Panc1 (cell line): Measurements from ENCODE around the gene METTL15. TPM values are rescaled to one million over a fixed set of nuclear protein-coding genes. Genes with fewer than 3 reads are reported as not detected.

Experiments
- ATAC-seq: fragments of 200-7000 bp; cut with Tn5 transposase; 2 replicates; pipeline ENCODE4 v1.9.1; 2020; ENCODE audit warnings: mild to moderate bottlenecking, moderate library complexity
- BruUV-seq: library from RNA; stranded (reverse); fragments of 400-500 nt; replicated peaks from 2 replicates; lab custom pipeline; 2021; lab: Mats Ljungman, UMichigan
- CTCF ChIA-PET: fragments of 300-600 bp; sonication (Branson Sonifier 250); formaldehyde crosslinking; loops from one replicate; lab custom pipeline; 2022; ENCODE audit warnings: antibody characterized with exemption; lab: Charles Lee
- POLR2A ChIA-PET: fragments of 300-600 bp; sonication (Branson Sonifier 250); formaldehyde crosslinking; loops from one replicate; lab custom pipeline; 2022; ENCODE audit warnings: antibody characterized with exemption; lab: Charles Lee
- DNase-seq: peaks from one replicate; pipeline ENCODE4 v3.0.0-alpha.2; 2010; ENCODE audit warnings: low read depth, low spot score
- H3K27ac ChIP-seq: 2 replicates; pipeline ENCODE4 v1.5.1; 2011; ENCODE audit warnings: mild to moderate bottlenecking, low read length, inconsistent platforms
- H3K27me3 ChIP-seq: fragments of 200-500 bp; sonication (Bioruptor generic); 2 replicates; pipeline ENCODE4 v1.6.0; 2014; ENCODE audit warnings: low read length, inconsistent platforms; ENCODE audit not compliant: control insufficient read depth, insufficient read depth
- H3K36me3 ChIP-seq: fragments of 200-500 bp; sonication (Bioruptor generic); 2 replicates; pipeline ENCODE4 v1.5.1; 2014; ENCODE audit warnings: inconsistent platforms, mild to moderate bottlenecking, low read length, moderate library complexity; ENCODE audit not compliant: control insufficient read depth, insufficient read depth
- H3K4me1 ChIP-seq: 2 replicates; pipeline ENCODE4 v1.5.1; 2011; ENCODE audit warnings: inconsistent platforms, mild to moderate bottlenecking, low read length, moderate library complexity; ENCODE audit not compliant: control insufficient read depth, insufficient read depth
- H3K4me3 ChIP-seq, 2 experiments: 2 replicates each; pipeline ENCODE4 v1.5.1; 2011 to 2012; ENCODE audit warnings: low read depth in 2 of 2, low read length in 2 of 2, mild to moderate bottlenecking in 2 of 2, inconsistent platforms in 1 of 2, moderate library complexity in 1 of 2
- H3K9me3 ChIP-seq: fragments of 200-500 bp; sonication (Bioruptor generic); 2 replicates; pipeline ENCODE4 v1.5.1; 2014; ENCODE audit warnings: low read depth, mild to moderate bottlenecking, inconsistent platforms, low read length, moderate library complexity; ENCODE audit not compliant: control insufficient read depth, insufficient read depth
- POLR2AphosphoS5 ChIP-seq: IDR thresholded peaks from 2 replicates; pipeline ENCODE4 v1.6.1; 2012; ENCODE audit warnings: mild to moderate bottlenecking, low read depth, low read length, moderate library complexity
- REST ChIP-seq, 2 experiments: IDR thresholded peaks; 2 replicates each; pipeline ENCODE4 v1.6.1; 2011 to 2012; ENCODE audit warnings: low read depth in 2 of 2, control low read depth in 1 of 2, low read length in 1 of 2, mild to moderate bottlenecking in 1 of 2, moderate library complexity in 1 of 2; ENCODE audit not compliant: insufficient read depth in 1 of 2
- SIN3A ChIP-seq: IDR thresholded peaks from 2 replicates; pipeline ENCODE4 v1.6.1; 2012; ENCODE audit warnings: low read depth, mild to moderate bottlenecking, low read length, moderate library complexity, borderline replicate concordance; ENCODE audit not compliant: insufficient read depth
- TCF7L2 ChIP-seq: IDR thresholded peaks from 2 replicates; pipeline ENCODE4 v1.6.1; 2011; ENCODE audit warnings: mild to moderate bottlenecking, low read depth, low read length, inconsistent platforms
- in situ Hi-C: cut with HindIII; loops from 2 replicates; pipeline ENCODE4 v1.10.0; 2016; ENCODE audit warnings: low sequenced_read_pairs, low pct_unique_long_range_greater_than_20kb
- intact Hi-C: fragments of 100-400 bp; cut with micrococcal nuclease; formaldehyde crosslinking; loops from one replicate; pipeline ENCODE4 v1.10.0; 2022; ENCODE audit not compliant: unreplicated experiment
- total RNA-seq: library from RNA; stranded (reverse); gene quantifications from one replicate; pipeline ENCODE4 v1.2.1, GENCODE V29; 2021; ENCODE audit not compliant: unreplicated experiment
- TF ChIP-seq, protein P1 (sequence below): fragments of 450-650 bp; IDR thresholded peaks from 2 replicates; pipeline ENCODE4 v1.5.1; 2017; ENCODE audit warnings: mild to moderate bottlenecking

Gene METTL15
- total RNA-seq, 1 experiment from 2014 or later: 11.4 TPM

DNA sequence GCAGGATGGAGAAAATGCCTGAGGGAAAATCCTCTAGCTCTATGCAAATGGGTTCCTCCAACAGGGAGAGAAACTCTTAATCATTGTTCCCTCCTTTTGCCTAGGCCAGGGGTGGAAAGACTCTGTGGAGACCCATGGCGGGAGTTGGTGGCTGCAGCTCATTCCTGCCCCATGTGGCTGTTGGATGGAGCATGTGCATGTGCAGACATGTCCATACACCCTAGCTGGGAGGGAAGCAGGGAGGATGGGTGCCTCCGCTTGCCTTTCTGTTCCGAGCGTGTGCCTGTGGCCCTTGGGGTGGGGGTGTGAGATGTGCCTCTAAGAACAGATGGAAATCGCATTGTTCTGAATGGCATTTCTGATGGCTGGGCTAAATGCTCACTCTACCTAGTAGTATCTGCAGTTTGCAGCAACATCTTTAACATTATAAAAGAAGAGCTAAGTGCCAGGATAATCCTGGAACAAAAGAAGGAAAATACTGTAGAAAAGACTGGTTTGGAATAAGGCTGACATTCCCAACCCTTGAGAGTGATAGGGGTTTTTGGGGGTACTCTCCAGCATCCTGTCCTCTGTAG is 31.7 kb downstream of the METTL15 start:
- Histone ChIP-seq H3K27ac (no peak overlapping the region), H3K4me1 (peaks cover 3% of the 10 kb centered on the region; the same call in 1 of the 2 replicates), H3K27me3 (no peaks in the 10 kb centered on the region), H3K9me3 (peaks cover 7% of the 10 kb centered on the region; the same call in 1 of the 2 replicates), H3K4me3 (no peak overlapping the region), H3K36me3 (no peaks in the 10 kb centered on the region)
- POLR2A ChIA-PET: no interaction called here
- intact Hi-C loops: no loop called here
- ATAC-seq (no peak), DNase-seq (no peak)
- no TSS peak for BruUV-seq
- CTCF ChIA-PET: no interaction called here
- no peak for TF ChIP-seq REST (IDR thresholded peaks at IDR 0.05; ENCODE audit: insufficient read depth in 1 of 2, low read depth in 2 of 2, low read length in 1 of 2)
- TF ChIP-seq TCF7L2: no peak
- TF ChIP-seq, protein P1, sequence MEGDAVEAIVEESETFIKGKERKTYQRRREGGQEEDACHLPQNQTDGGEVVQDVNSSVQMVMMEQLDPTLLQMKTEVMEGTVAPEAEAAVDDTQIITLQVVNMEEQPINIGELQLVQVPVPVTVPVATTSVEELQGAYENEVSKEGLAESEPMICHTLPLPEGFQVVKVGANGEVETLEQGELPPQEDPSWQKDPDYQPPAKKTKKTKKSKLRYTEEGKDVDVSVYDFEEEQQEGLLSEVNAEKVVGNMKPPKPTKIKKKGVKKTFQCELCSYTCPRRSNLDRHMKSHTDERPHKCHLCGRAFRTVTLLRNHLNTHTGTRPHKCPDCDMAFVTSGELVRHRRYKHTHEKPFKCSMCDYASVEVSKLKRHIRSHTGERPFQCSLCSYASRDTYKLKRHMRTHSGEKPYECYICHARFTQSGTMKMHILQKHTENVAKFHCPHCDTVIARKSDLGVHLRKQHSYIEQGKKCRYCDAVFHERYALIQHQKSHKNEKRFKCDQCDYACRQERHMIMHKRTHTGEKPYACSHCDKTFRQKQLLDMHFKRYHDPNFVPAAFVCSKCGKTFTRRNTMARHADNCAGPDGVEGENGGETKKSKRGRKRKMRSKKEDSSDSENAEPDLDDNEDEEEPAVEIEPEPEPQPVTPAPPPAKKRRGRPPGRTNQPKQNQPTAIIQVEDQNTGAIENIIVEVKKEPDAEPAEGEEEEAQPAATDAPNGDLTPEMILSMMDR: no peak
- TF ChIP-seq SIN3A: no peak
- TF ChIP-seq POLR2AphosphoS5: no peak
- in situ Hi-C loops: no loop called here

- intact Hi-C loops: no loop called here
- Histone ChIP-seq H3K4me3 (no peak overlapping the region), H3K27ac (no peak overlapping the region), H3K27me3 (no peaks in the 10 kb centered on the region), H3K9me3 (peaks cover 7% of the 10 kb centered on the region; the same call in 1 of the 2 replicates), H3K36me3 (no peaks in the 10 kb centered on the region), H3K4me1 (peaks cover 7% of the 10 kb centered on the region; the same call in 1 of the 2 replicates)
- in situ Hi-C loops: no loop called here
- ChIA-PET CTCF (no interaction called here), POLR2A (no interaction called here)
- ATAC-seq (no peak), DNase-seq (no peak)
- no peak for TF ChIP-seq POLR2AphosphoS5
- TF ChIP-seq TCF7L2: no peak
- no TSS peak for BruUV-seq
Measured at GRCh38 chr11:28140689-28141455, 32.7 kb downstream of the METTL15 start.

- no peak for ATAC-seq
- intact Hi-C loops (no loop called here), in situ Hi-C loops (no loop called here)
- ChIA-PET CTCF (no interaction called here), POLR2A (interaction anchor here (0.6 kb wide), 1 partner anchor 32 kb away, joined by 3 read pairs; no protein-coding TSS in a partner anchor)
- no TSS peak for BruUV-seq
- Histone ChIP-seq H3K36me3 (no peaks in the 10 kb centered on the region), H3K4me3 (no peak overlapping the region), H3K9me3 (no peaks in the 10 kb centered on the region; the same call in 1 of the 2 replicates), H3K27ac (no peak overlapping the region), H3K4me1 (peaks cover 7% of the 10 kb centered on the region; the same call in 1 of the 2 replicates), H3K27me3 (no peaks in the 10 kb centered on the region)
- TF ChIP-seq REST (IDR thresholded peaks at IDR 0.05; ENCODE audit: insufficient read depth in 1 of 2, low read depth in 2 of 2, low read length in 1 of 2) (no peak), SIN3A (no peak), TCF7L2 (no peak), POLR2AphosphoS5 (no peak)
- TF ChIP-seq, protein P1: no peak
- DNase-seq: no peak
Measured at GRCh38 chr11:28142724-28143123, 34.5 kb downstream of the METTL15 start.
